Dendritic cell treated with granulocyte-macrophage colony-stimulating factor and Interleukin-4, amounts not matched to agents 40 ng/mL and 50 ng/mL, for 4 days (primary cell): ENCODE results near the gene TGM2.
A peak's percentile ranks its signal among the peaks of the same experiment; 100 is the strongest.

Experiments
- H3K27ac Mint-ChIP-seq: one replicate; pipeline ENCODE4 v1.8.0; 2022; ENCODE audit warnings: mild to moderate bottlenecking, mixed read lengths
- H3K27me3 Mint-ChIP-seq: one replicate; pipeline ENCODE4 v1.8.0; 2022; ENCODE audit warnings: mild to moderate bottlenecking, mixed read lengths
- H3K36me3 Mint-ChIP-seq: one replicate; pipeline ENCODE4 v1.8.0; 2022; ENCODE audit warnings: low read depth, mixed read lengths
- H3K4me1 Mint-ChIP-seq: one replicate; pipeline ENCODE4 v1.8.0; 2022; ENCODE audit warnings: low read depth, mixed read lengths
- H3K4me3 Mint-ChIP-seq: one replicate; pipeline ENCODE4 v1.8.0; 2022; ENCODE audit warnings: mild to moderate bottlenecking, moderate library complexity, mixed read lengths
- H3K9me3 Mint-ChIP-seq: one replicate; pipeline ENCODE4 v1.8.0; 2022; ENCODE audit warnings: mixed read lengths
- intact Hi-C: fragments of 100-400 bp; cut with micrococcal nuclease; formaldehyde crosslinking; loops from one replicate; pipeline ENCODE4 v1.15.0; 2022

Gene TGM2

GRCh38 chr20:38178065-38178491, 13.0 kb upstream of the TGM2 start:
- no peaks in the 10 kb centered on the region for H3K36me3 Mint-ChIP-seq
- H3K4me3 Mint-ChIP-seq = no peak overlapping the region
- H3K27me3 Mint-ChIP-seq = peaks cover 9% of the 10 kb centered on the region
- intact Hi-C loops = no loop called here
- peaks cover 41% of the 10 kb centered on the region for H3K4me1 Mint-ChIP-seq
- H3K27ac Mint-ChIP-seq = no peak overlapping the region
- H3K9me3 Mint-ChIP-seq = no peaks in the 10 kb centered on the region

- H3K27ac Mint-ChIP-seq = no peak overlapping the region
- H3K4me1 Mint-ChIP-seq = peaks cover 39% of the 10 kb centered on the region
- intact Hi-C loops = no loop called here
- peaks cover 7% of the 10 kb centered on the region for H3K27me3 Mint-ChIP-seq
- no peaks in the 10 kb centered on the region for H3K36me3 Mint-ChIP-seq
- no peak overlapping the region for H3K4me3 Mint-ChIP-seq
- no peaks in the 10 kb centered on the region for H3K9me3 Mint-ChIP-seq
These were observed 12.1 kb upstream of the TGM2 start for GRCh38 chr20:38177201-38177600.

GRCh38 chr20:38175304-38176180, 10.5 kb upstream of the TGM2 start:
- no peaks in the 10 kb centered on the region for H3K9me3 Mint-ChIP-seq

GRCh38 chr20:38173237-38174156, 8.4 kb upstream of the TGM2 start:
- peaks cover 59% of the 10 kb centered on the region for H3K4me1 Mint-ChIP-seq
- H3K4me3 Mint-ChIP-seq = no peak overlapping the region
- H3K9me3 Mint-ChIP-seq = no peaks in the 10 kb centered on the region
- intact Hi-C loops = no loop called here
- H3K36me3 Mint-ChIP-seq = no peaks in the 10 kb centered on the region
- H3K27ac Mint-ChIP-seq = no peak overlapping the region
- peaks cover 7% of the 10 kb centered on the region for H3K27me3 Mint-ChIP-seq

More at GRCh38 chr20:38175304-38176180, 10.5 kb upstream of the TGM2 start:
- Mint-ChIP-seq H3K27me3 (peaks cover 7% of the 10 kb centered on the region), H3K36me3 (no peaks in the 10 kb centered on the region), H3K4me1 (peaks cover 53% of the 10 kb centered on the region), H3K27ac (no peak overlapping the region), H3K4me3 (no peak overlapping the region)
- intact Hi-C loops = no loop called here

GRCh38 chr20:38172408-38172807, 7.3 kb upstream of the TGM2 start:
- Mint-ChIP-seq H3K9me3 (no peaks in the 10 kb centered on the region), H3K36me3 (no peaks in the 10 kb centered on the region), H3K4me3 (no peak overlapping the region), H3K27me3 (peaks cover 2% of the 10 kb centered on the region), H3K4me1 (peaks cover 59% of the 10 kb centered on the region), H3K27ac (no peak overlapping the region)
- intact Hi-C loops = no loop called here

GRCh38 chr20:38171675-38172043, 6.6 kb upstream of the TGM2 start:
- Mint-ChIP-seq H3K27me3 (no peaks in the 10 kb centered on the region), H3K9me3 (no peaks in the 10 kb centered on the region), H3K27ac (no peak overlapping the region), H3K36me3 (no peaks in the 10 kb centered on the region), H3K4me1 (peaks cover 65% of the 10 kb centered on the region), H3K4me3 (no peak overlapping the region)
- intact Hi-C loops = no loop called here

- H3K4me1 Mint-ChIP-seq = peaks cover 71% of the 10 kb centered on the region
- peak overlapping the region; percentile 97 for H3K27ac Mint-ChIP-seq
- intact Hi-C loops = no loop called here
- no peaks in the 10 kb centered on the region for H3K27me3 Mint-ChIP-seq
- no peaks in the 10 kb centered on the region for H3K9me3 Mint-ChIP-seq
- H3K36me3 Mint-ChIP-seq = no peaks in the 10 kb centered on the region
- no peak overlapping the region for H3K4me3 Mint-ChIP-seq
These were observed 6.0 kb upstream of the TGM2 start for GRCh38 chr20:38170826-38171674.

GRCh38 chr20:38170219-38170825, 5.3 kb upstream of the TGM2 start:
- no peak overlapping the region for H3K4me3 Mint-ChIP-seq
- H3K27ac Mint-ChIP-seq = peak overlapping the region; percentile 97
- H3K36me3 Mint-ChIP-seq = no peaks in the 10 kb centered on the region
- intact Hi-C loops = no loop called here
- peaks cover 78% of the 10 kb centered on the region for H3K4me1 Mint-ChIP-seq
- H3K9me3 Mint-ChIP-seq = no peaks in the 10 kb centered on the region
- no peaks in the 10 kb centered on the region for H3K27me3 Mint-ChIP-seq

- peaks cover 84% of the 10 kb centered on the region for H3K4me1 Mint-ChIP-seq
- H3K4me3 Mint-ChIP-seq = no peak overlapping the region
- intact Hi-C loops = loop anchor here (2.0 to 5.0 kb wide), 2 partner anchors 33 to 51 kb away; no protein-coding TSS in a partner anchor
- H3K36me3 Mint-ChIP-seq = no peaks in the 10 kb centered on the region
- H3K27me3 Mint-ChIP-seq = no peaks in the 10 kb centered on the region
- peak overlapping the region; percentile 97 for H3K27ac Mint-ChIP-seq
- no peaks in the 10 kb centered on the region for H3K9me3 Mint-ChIP-seq
These were observed 4.6 kb upstream of the TGM2 start for GRCh38 chr20:38169636-38170193.

- Mint-ChIP-seq H3K4me3 (peak overlapping the region; percentile 63), H3K9me3 (no peaks in the 10 kb centered on the region), H3K4me1 (peaks cover 91% of the 10 kb centered on the region), H3K27ac (peak overlapping the region; percentile 97), H3K36me3 (no peaks in the 10 kb centered on the region), H3K27me3 (no peaks in the 10 kb centered on the region)
- intact Hi-C loops = loop anchor here (2.0 to 5.0 kb wide), 2 partner anchors 33 to 52 kb away; no protein-coding TSS in a partner anchor
These were observed 3.9 kb upstream of the TGM2 start for GRCh38 chr20:38168791-38169589.

- Mint-ChIP-seq H3K27me3 (no peaks in the 10 kb centered on the region), H3K4me3 (peak overlapping the region; percentile 35), H3K36me3 (no peaks in the 10 kb centered on the region), H3K4me1 (peaks cover 93% of the 10 kb centered on the region), H3K27ac (peak overlapping the region; percentile 97), H3K9me3 (no peaks in the 10 kb centered on the region)
- intact Hi-C loops = loop anchor here (2.0 to 5.0 kb wide), 2 partner anchors 34 to 53 kb away; no protein-coding TSS in a partner anchor
These were observed 3.0 kb upstream of the TGM2 start for GRCh38 chr20:38167851-38168760.
